HEK293 (cell line): ENCODE results near the gene GRM5.
"Not testable (repeated sequence)": the region's sequence is repeated elsewhere in the genome, so short reads cannot be mapped to it uniquely, and the experiment has no call there.

Experiments used
- CTCF ChIP-seq: fragments of 450-650 bp; formaldehyde crosslinking; IDR thresholded peaks from 2 replicates; pipeline ENCODE4 v1.5.1; 2016; ENCODE audit warnings: missing biosample characterization, missing genetic modification characterization
- KLF10 ChIP-seq: fragments of 450-650 bp; IDR thresholded peaks from 2 replicates; pipeline ENCODE4 v1.5.1; 2018; ENCODE audit warnings: missing biosample characterization, mild to moderate bottlenecking, missing genetic modification characterization
- ZNF280D ChIP-seq: fragments of 450-650 bp; formaldehyde crosslinking; IDR thresholded peaks from 2 replicates; pipeline ENCODE4 v1.5.1; 2016; ENCODE audit warnings: missing biosample characterization, missing genetic modification characterization
- ZNF366 ChIP-seq: fragments of 450-650 bp; formaldehyde crosslinking; conservative IDR thresholded peaks from 2 replicates; pipeline ENCODE4 v1.5.1; 2016; ENCODE audit warnings: missing biosample characterization, missing genetic modification characterization

GRCh38 chr11:88929665-88930064, 136.1 kb downstream of the GRM5 start:
- not testable (repeated sequence) for TF ChIP-seq KLF10, ZNF366, ZNF280D, CTCF (tag by site-specific recombination)
